Immature natural killer cell (primary cell): Measurements from ENCODE around the gene COX14. TPM values are rescaled to one million over a fixed set of nuclear protein-coding genes. Genes with fewer than 3 reads are reported as not detected.

Source experiments
- DNase-seq, 3 donors: peaks; one replicate each; pipeline ENCODE4 v3.0.0; 2022; ENCODE audit warnings: mixed read lengths in 1 of 3
- H3K27ac Mint-ChIP-seq, 6 donors: one replicate each; pipeline ENCODE4 v1.8.0; 2020; ENCODE audit warnings: mixed read lengths in 6 of 6, mild to moderate bottlenecking in 5 of 6, inconsistent platforms in 4 of 6, moderate library complexity in 3 of 6
- H3K27me3 Mint-ChIP-seq, 3 donors: one replicate each; pipeline ENCODE4 v1.8.0; 2020 to 2021; ENCODE audit warnings: low read depth in 3 of 3, mild to moderate bottlenecking in 3 of 3, mixed read lengths in 3 of 3, moderate library complexity in 3 of 3, inconsistent platforms in 1 of 3
- H3K36me3 Mint-ChIP-seq, 3 donors: one replicate each; pipeline ENCODE4 v1.8.0; 2020; ENCODE audit warnings: mixed read lengths in 3 of 3, inconsistent platforms in 2 of 3, mild to moderate bottlenecking in 2 of 3
- H3K4me1 Mint-ChIP-seq, 2 donors: one replicate each; pipeline ENCODE4 v1.8.0; 2020; ENCODE audit warnings: inconsistent platforms in 2 of 2, mild to moderate bottlenecking in 2 of 2, mixed read lengths in 2 of 2, moderate library complexity in 1 of 2
- H3K4me3 Mint-ChIP-seq, 5 donors: one replicate each; pipeline ENCODE4 v1.8.0; 2020; ENCODE audit warnings: mild to moderate bottlenecking in 5 of 5, mixed read lengths in 5 of 5, inconsistent platforms in 3 of 5, moderate library complexity in 3 of 5
- H3K9me3 Mint-ChIP-seq, 6 donors: one replicate each; pipeline ENCODE4 v1.8.0; 2020; ENCODE audit warnings: mild to moderate bottlenecking in 6 of 6, mixed read lengths in 6 of 6, inconsistent platforms in 4 of 6, moderate library complexity in 3 of 6
- polyA plus RNA-seq, 3 donors: library from polyadenylated mRNA; unstranded; fragments of 300-500 nt; fragmentation: Illumina TruSeq; gene quantifications; one replicate each; pipeline ENCODE4 v1.2.3, GENCODE V29; 2021

The COX14 gene
- polyA plus RNA-seq, 3 donors from 2014 or later: 191 to 270 (median 256) TPM

GRCh38 chr12:50107416-50108268 is 4.4 kb upstream of the COX14 start:
- H3K36me3 Mint-ChIP-seq: no peaks in the 10 kb centered on the region
- no peak for DNase-seq
- no peak overlapping the region for H3K27ac Mint-ChIP-seq

GRCh38 chr12:50109319-50109718 is 2.7 kb upstream of the COX14 start:
- Mint-ChIP-seq H3K36me3 (peaks cover 0 to under 1% (median 0%) of the 10 kb centered on the region in 3 donors), H3K9me3 (no peaks in the 10 kb centered on the region)

More at GRCh38 chr12:50107416-50108268, 4.4 kb upstream of the COX14 start:
- H3K4me3 Mint-ChIP-seq: no peak overlapping the region
- H3K9me3 Mint-ChIP-seq: no peaks in the 10 kb centered on the region
- H3K27me3 Mint-ChIP-seq: peaks cover 1 to 13% (median 3%) of the 10 kb centered on the region in 3 donors
- peaks cover 9 to 10% of the 10 kb centered on the region in 2 donors for H3K4me1 Mint-ChIP-seq

DNA sequence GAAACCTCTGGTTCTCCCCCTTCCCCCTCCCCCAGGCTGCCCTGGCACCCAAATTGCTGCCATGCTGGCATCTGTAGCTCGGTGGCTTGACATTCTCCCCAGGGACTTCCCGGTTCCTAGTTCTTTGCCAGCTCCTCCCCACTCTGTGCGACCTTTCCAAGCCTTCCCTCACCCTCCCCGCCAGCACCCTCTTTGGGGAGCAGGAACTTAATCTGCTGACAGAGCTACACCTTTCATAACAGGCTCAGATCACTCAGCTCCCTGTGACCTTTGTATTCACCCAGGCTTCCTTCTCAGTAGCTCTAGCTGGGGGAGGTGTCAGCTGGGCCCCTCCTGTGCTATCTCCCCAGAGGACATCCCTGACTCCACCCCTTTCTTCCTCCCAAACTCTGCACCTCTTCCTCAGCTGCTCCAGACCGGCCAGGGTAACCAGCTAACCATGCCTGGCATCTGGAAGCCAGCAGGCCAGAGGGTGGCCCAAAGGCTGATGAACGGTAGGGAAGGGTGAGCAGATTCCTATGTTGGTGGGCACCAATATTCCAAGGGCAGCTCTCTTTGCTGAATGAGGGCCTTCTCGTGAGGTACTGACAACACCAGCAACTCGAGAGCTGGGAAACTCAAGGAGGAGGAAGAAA is 1.8 kb upstream of the COX14 start:
- Mint-ChIP-seq H3K4me3 (peak overlapping the region in 2 of 5 donors; percentile 36 to 65), H3K27ac (peak overlapping the region in 2 of 6 donors; percentile 42 to 73), H3K36me3 (peaks cover 0 to 3% (median 0%) of the 10 kb centered on the region in 3 donors), H3K9me3 (no peaks in the 10 kb centered on the region), H3K4me1 (peaks cover 20 to 28% of the 10 kb centered on the region in 2 donors), H3K27me3 (peaks cover 1 to 12% (median 3%) of the 10 kb centered on the region in 3 donors)
- DNase-seq: no peak

More at GRCh38 chr12:50109319-50109718, 2.7 kb upstream of the COX14 start:
- Mint-ChIP-seq H3K4me1 (peaks cover 18 to 23% of the 10 kb centered on the region in 2 donors), H3K4me3 (no peak overlapping the region), H3K27me3 (peaks cover 1 to 13% (median 3%) of the 10 kb centered on the region in 3 donors), H3K27ac (no peak overlapping the region)
- no peak for DNase-seq

DNA sequence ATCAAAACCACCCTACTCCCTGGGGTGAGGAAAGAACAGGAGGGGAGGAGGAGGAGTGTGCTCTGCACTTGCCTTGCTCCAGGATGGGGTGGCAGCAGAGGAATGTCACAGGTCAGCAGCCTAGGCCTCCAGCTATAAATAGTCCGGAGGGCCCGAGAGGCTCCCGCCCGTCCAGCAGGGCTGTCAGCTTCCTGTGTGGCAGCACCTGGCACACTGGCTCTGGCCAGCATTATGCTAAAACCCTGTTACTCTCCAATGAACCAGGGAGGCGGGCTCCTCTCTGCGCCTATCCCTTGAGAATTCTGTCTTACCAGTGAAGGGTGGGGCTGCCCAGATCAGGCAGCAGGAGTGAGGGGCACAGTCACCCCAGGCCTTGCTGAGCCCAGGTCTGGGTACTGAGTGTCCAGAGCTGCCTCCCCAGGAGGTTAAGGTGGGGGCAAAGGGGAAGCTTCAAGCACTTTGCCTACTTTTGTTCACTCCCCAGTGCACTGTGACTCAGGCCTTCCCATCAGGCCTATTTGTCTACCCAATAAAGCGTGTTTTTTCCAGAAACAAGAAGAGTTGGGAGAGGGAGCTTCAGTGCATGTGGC is 1.2 kb upstream of the COX14 start:
- Mint-ChIP-seq H3K4me1 (peaks cover 25 to 33% of the 10 kb centered on the region in 2 donors), H3K27ac (peak overlapping the region in 5 of 6 donors; percentile 42 to 99 (median 97)), H3K27me3 (peaks cover 1 to 12% (median 3%) of the 10 kb centered on the region in 3 donors), H3K9me3 (no peaks in the 10 kb centered on the region), H3K36me3 (peaks cover 0 to 3% (median 3%) of the 10 kb centered on the region in 3 donors), H3K4me3 (peak overlapping the region; percentile 95 to 99 (median 98))
- DNase-seq: no peak

- no peak for DNase-seq
- Mint-ChIP-seq H3K4me3 (peak overlapping the region; percentile 95 to 99 (median 98)), H3K27me3 (peaks cover 1 to 12% (median 3%) of the 10 kb centered on the region in 3 donors), H3K36me3 (peaks cover under 1 to 4% (median 3%) of the 10 kb centered on the region in 3 donors), H3K9me3 (no peaks in the 10 kb centered on the region), H3K4me1 (peaks cover 28 to 38% of the 10 kb centered on the region in 2 donors), H3K27ac (peak overlapping the region; percentile 97 to 99 (median 98))
Measured at GRCh38 chr12:50111395-50111692, 692 bp upstream of the COX14 start.

GRCh38 chr12:50112456-50113218 is 601 bp downstream of the COX14 start:
- Mint-ChIP-seq H3K4me3 (peak overlapping the region; percentile 95 to 99 (median 98)), H3K9me3 (no peaks in the 10 kb centered on the region), H3K27me3 (peaks cover 1 to 12% (median 3%) of the 10 kb centered on the region in 3 donors), H3K4me1 (peaks cover 35 to 49% of the 10 kb centered on the region in 2 donors), H3K36me3 (peaks cover 3 to 4% (median 3%) of the 10 kb centered on the region in 3 donors), H3K27ac (peak overlapping the region; percentile 97 to 99 (median 98))
- DNase-seq: no peak

DNA sequence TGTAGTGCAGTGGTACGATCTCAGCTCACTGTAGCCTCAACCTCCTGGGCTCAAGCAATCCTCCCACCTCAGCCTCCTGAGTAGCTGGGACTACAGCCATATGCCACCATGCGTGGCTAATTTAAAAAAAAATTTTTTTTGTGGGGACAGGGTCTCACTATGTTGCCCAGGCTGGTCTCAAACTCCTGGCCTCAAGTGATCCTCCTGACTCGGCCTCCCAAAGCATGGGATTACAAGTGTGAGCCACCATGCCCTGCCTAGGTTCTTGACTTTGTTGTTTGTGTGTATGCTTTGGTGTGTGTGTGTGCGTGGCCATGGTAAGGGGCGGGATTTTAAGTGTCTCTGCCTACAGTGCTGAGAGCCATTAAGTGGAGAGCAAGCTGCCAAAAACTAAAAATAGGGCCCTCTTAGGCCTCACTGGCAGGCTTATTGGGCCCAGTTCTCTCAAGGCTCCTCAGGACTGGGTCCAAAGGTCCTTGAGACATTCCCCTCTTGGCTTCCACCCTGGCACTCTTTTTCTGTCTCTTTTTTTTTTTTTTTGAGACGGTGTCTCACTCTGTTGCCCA is 5.1 kb downstream of the COX14 start:
- H3K27ac Mint-ChIP-seq: no peak overlapping the region
- H3K27me3 Mint-ChIP-seq: peaks cover 0 to 6% (median 3%) of the 10 kb centered on the region in 3 donors
- H3K4me3 Mint-ChIP-seq: no peak overlapping the region
- H3K4me1 Mint-ChIP-seq: peaks cover 33 to 58% of the 10 kb centered on the region in 2 donors
- H3K36me3 Mint-ChIP-seq: peaks cover 7 to 10% (median 9%) of the 10 kb centered on the region in 3 donors
- no peak for DNase-seq
- no peaks in the 10 kb centered on the region for H3K9me3 Mint-ChIP-seq

DNA sequence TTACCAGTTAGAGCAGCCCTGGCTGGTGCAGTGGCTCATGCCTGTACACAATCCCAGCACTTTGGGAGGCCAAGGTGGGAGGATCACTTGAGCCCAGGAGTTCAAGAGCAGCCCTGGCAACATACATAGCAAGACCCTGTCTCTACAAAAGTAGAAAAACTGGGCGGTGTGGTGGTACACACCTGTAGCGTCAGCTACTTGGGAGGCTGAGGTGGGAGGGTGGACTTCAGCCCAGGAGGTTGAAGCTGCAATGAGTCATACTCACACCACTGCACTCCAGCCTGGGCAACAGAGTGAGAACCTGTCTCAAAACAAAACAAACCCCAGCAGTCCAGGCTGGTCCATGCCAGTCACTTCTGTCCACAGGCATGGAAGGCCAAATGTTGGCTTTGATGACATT is 7.4 kb downstream of the COX14 start:
- H3K9me3 Mint-ChIP-seq: no peaks in the 10 kb centered on the region
- H3K36me3 Mint-ChIP-seq: peaks cover 6 to 16% (median 15%) of the 10 kb centered on the region in 3 donors
- no peak for DNase-seq
- H3K4me3 Mint-ChIP-seq: no peak overlapping the region
- no peaks in the 10 kb centered on the region for H3K27me3 Mint-ChIP-seq
- H3K4me1 Mint-ChIP-seq: peaks cover 22 to 47% of the 10 kb centered on the region in 2 donors
- H3K27ac Mint-ChIP-seq: peak overlapping the region in 1 of 6 donors; percentile 31

- H3K9me3 Mint-ChIP-seq: no peaks in the 10 kb centered on the region
- peaks cover 4 to 17% (median 17%) of the 10 kb centered on the region in 3 donors for H3K36me3 Mint-ChIP-seq
- DNase-seq: no peak
- peaks cover 26 to 53% of the 10 kb centered on the region in 2 donors for H3K4me1 Mint-ChIP-seq
- H3K27me3 Mint-ChIP-seq: peaks cover 0 to 1% (median 0%) of the 10 kb centered on the region in 3 donors
- no peak overlapping the region for H3K4me3 Mint-ChIP-seq
- peak overlapping the region in 2 of 6 donors; percentile 17 to 73 for H3K27ac Mint-ChIP-seq
Measured at GRCh38 chr12:50120521-50120920, 8.5 kb downstream of the COX14 start.

GRCh38 chr12:50120953-50121352 is 8.9 kb downstream of the COX14 start:
- Mint-ChIP-seq H3K36me3 (peaks cover 4 to 17% (median 14%) of the 10 kb centered on the region in 3 donors), H3K27me3 (peaks cover 0 to 1% (median 0%) of the 10 kb centered on the region in 3 donors), H3K9me3 (no peaks in the 10 kb centered on the region), H3K27ac (peak overlapping the region in 1 of 6 donors; percentile 73), H3K4me1 (peaks cover 25 to 53% of the 10 kb centered on the region in 2 donors), H3K4me3 (no peak overlapping the region)
- DNase-seq: no peak

GRCh38 chr12:50121641-50122040 is 9.6 kb downstream of the COX14 start:
- Mint-ChIP-seq H3K4me1 (peaks cover 20 to 47% of the 10 kb centered on the region in 2 donors), H3K27ac (peak overlapping the region in 1 of 6 donors; percentile 51), H3K4me3 (no peak overlapping the region), H3K27me3 (peaks cover 0 to 1% (median 0%) of the 10 kb centered on the region in 3 donors), H3K9me3 (no peaks in the 10 kb centered on the region), H3K36me3 (peaks cover 4 to 14% (median 14%) of the 10 kb centered on the region in 3 donors)
- DNase-seq: no peak

GRCh38 chr12:50123203-50123602 is 11.2 kb downstream of the COX14 start:
- peaks cover 19 to 44% of the 10 kb centered on the region in 2 donors for H3K4me1 Mint-ChIP-seq
- peaks cover 0 to 1% (median 0%) of the 10 kb centered on the region in 3 donors for H3K27me3 Mint-ChIP-seq
- H3K9me3 Mint-ChIP-seq: no peaks in the 10 kb centered on the region
- DNase-seq: no peak
- peaks cover 4 to 18% (median 14%) of the 10 kb centered on the region in 3 donors for H3K36me3 Mint-ChIP-seq
- peak overlapping the region in 1 of 6 donors; percentile 48 for H3K27ac Mint-ChIP-seq
- H3K4me3 Mint-ChIP-seq: no peak overlapping the region
